GM23338 (cell line): ENCODE results near the gene UST. TPM values are rescaled to one million over a fixed set of nuclear protein-coding genes. Genes with fewer than 3 reads are reported as not detected.

Experiments used
- ATAC-seq: fragments of 200-7000 bp; cut with Tn5 transposase; 3 replicates; pipeline ENCODE4 v1.9.1; 2020
- DNase-seq: peaks from one replicate; pipeline ENCODE4 v3.0.0-alpha.2; 2015; ENCODE audit warnings: low spot score
- H2AFZ ChIP-seq: fragments of 200-600 bp; sonication (generic); 2 replicates; pipeline ENCODE4 v1.8.0; 2016; ENCODE audit warnings: antibody characterized with exemption, mild to moderate bottlenecking, moderate library complexity
- H3F3A ChIP-seq: fragments of 200-600 bp; sonication (generic); replicated peaks from 2 replicates; pipeline ENCODE4 v1.8.0; 2017; ENCODE audit warnings: antibody characterized with exemption, mixed run types, low read depth
- H3K27ac ChIP-seq: fragments of 200-600 bp; sonication (generic); 2 replicates; pipeline ENCODE4 v1.6.1; 2016; ENCODE audit warnings: low read depth
- H3K27me3 ChIP-seq: fragments of 200-600 bp; sonication (generic); 2 replicates; pipeline ENCODE4 v1.8.0; 2016; ENCODE audit warnings: mild to moderate bottlenecking, mixed run types, moderate library complexity; ENCODE audit not compliant: insufficient read depth
- H3K36me3 ChIP-seq: fragments of 200-600 bp; sonication (generic); 2 replicates; pipeline ENCODE4 v1.8.0; 2016; ENCODE audit warnings: mild to moderate bottlenecking; ENCODE audit not compliant: insufficient read depth
- H3K4me1 ChIP-seq: fragments of 200-600 bp; sonication (generic); 2 replicates; pipeline ENCODE4 v1.8.0; 2016; ENCODE audit warnings: mild to moderate bottlenecking, moderate library complexity; ENCODE audit not compliant: insufficient read depth
- H3K4me2 ChIP-seq: fragments of 200-600 bp; sonication (generic); 2 replicates; pipeline ENCODE4 v1.7.1; 2017; ENCODE audit warnings: mixed run types
- H3K4me3 ChIP-seq: fragments of 200-600 bp; sonication (generic); 2 replicates; pipeline ENCODE4 v1.6.1; 2016; ENCODE audit warnings: mixed run types
- H3K79me2 ChIP-seq: fragments of 200-600 bp; sonication (generic); replicated peaks from 2 replicates; pipeline ENCODE4 v1.8.0; 2017; ENCODE audit warnings: mild to moderate bottlenecking; ENCODE audit not compliant: insufficient read depth
- H3K9me2 ChIP-seq: fragments of 200-600 bp; sonication (generic); 2 replicates; pipeline ENCODE4 v1.8.0; 2017; ENCODE audit not compliant: insufficient read depth
- H4K20me1 ChIP-seq: fragments of 200-600 bp; sonication (generic); replicated peaks from 2 replicates; pipeline ENCODE4 v1.8.0; 2017; ENCODE audit warnings: mild to moderate bottlenecking; ENCODE audit not compliant: insufficient read depth
- H3K27ac Mint-ChIP-seq: 2 replicates; pipeline ENCODE4 v1.8.0; 2020; ENCODE audit warnings: inconsistent platforms, mild to moderate bottlenecking, moderate library complexity, mixed read lengths
- H3K27me3 Mint-ChIP-seq: 3 replicates; pipeline ENCODE4 v1.8.0; 2022; ENCODE audit warnings: low read depth, mild to moderate bottlenecking, moderate library complexity, mixed read lengths, inconsistent platforms; ENCODE audit not compliant: insufficient read depth, poor library complexity
- H3K36me3 Mint-ChIP-seq: 3 replicates; pipeline ENCODE4 v1.8.0; 2021; ENCODE audit warnings: low read depth, mild to moderate bottlenecking, inconsistent platforms, moderate library complexity, mixed read lengths
- H3K4me1 Mint-ChIP-seq: 3 replicates; pipeline ENCODE4 v1.8.0; 2020; ENCODE audit warnings: mild to moderate bottlenecking, inconsistent platforms, mixed read lengths
- H3K4me3 Mint-ChIP-seq: 3 replicates; pipeline ENCODE4 v1.8.0; 2021; ENCODE audit warnings: moderate library complexity, mild to moderate bottlenecking, inconsistent platforms, mixed read lengths
- H3K9me3 Mint-ChIP-seq: 3 replicates; pipeline ENCODE4 v1.8.0; 2020; ENCODE audit warnings: moderate library complexity, mild to moderate bottlenecking, inconsistent platforms, mixed read lengths
- CREB1 ChIP-seq: fragments of 250-450 bp; sonication (Bioruptor Pico); IDR thresholded peaks from 2 replicates; pipeline ENCODE4 v1.5.0; 2020; ENCODE audit warnings: low read depth, mild to moderate bottlenecking, moderate library complexity
- CTCF ChIP-seq, 2 experiments: fragments of 200-600 bp in 1 of 2; sonication (generic) in 1 of 2; conservative IDR thresholded peaks; 2 replicates each; pipeline versions ENCODE4 v1.5.1 to v1.6.1; 2016 to 2017; ENCODE audit warnings: antibody characterized with exemption in 2 of 2, low read depth in 2 of 2, mild to moderate bottlenecking in 2 of 2, moderate library complexity in 1 of 2
- ETS1 ChIP-seq: IDR thresholded peaks from 2 replicates; pipeline ENCODE4 v1.6.1; 2016; ENCODE audit warnings: antibody characterized with exemption
- EZH2 ChIP-seq: fragments of 200-600 bp; sonication (generic); IDR thresholded peaks from one replicate; pipeline ENCODE4 v1.8.0; 2017; ENCODE audit warnings: antibody characterized with exemption, mild to moderate bottlenecking, low read depth; ENCODE audit not compliant: unreplicated experiment
- EZH2phosphoT487 ChIP-seq: fragments of 200-600 bp; sonication (generic); IDR thresholded peaks from one replicate; pipeline ENCODE4 v1.8.1; 2018; ENCODE audit warnings: antibody characterized with exemption; ENCODE audit not compliant: unreplicated experiment
- JUNB ChIP-seq: IDR thresholded peaks from one replicate; pipeline ENCODE4 v1.6.1; 2016; ENCODE audit warnings: antibody characterized with exemption; ENCODE audit not compliant: unreplicated experiment
- NANOG ChIP-seq: IDR thresholded peaks from 2 replicates; pipeline ENCODE4 v1.6.1; 2016; ENCODE audit warnings: antibody characterized with exemption, borderline replicate concordance
- POLR2AphosphoS5 ChIP-seq: IDR thresholded peaks from 2 replicates; pipeline ENCODE4 v1.6.1; 2016; ENCODE audit warnings: antibody characterized with exemption, low read depth
- REST ChIP-seq: IDR thresholded peaks from one replicate; pipeline ENCODE4 v1.6.1; 2018; ENCODE audit warnings: antibody characterized with exemption; ENCODE audit not compliant: unreplicated experiment
- STAT1 ChIP-seq: IDR thresholded peaks from one replicate; pipeline ENCODE4 v1.6.1; 2016; ENCODE audit warnings: antibody characterized with exemption; ENCODE audit not compliant: unreplicated experiment
- ZNF114 ChIP-seq: fragments of 250-450 bp; sonication (Bioruptor Pico); IDR thresholded peaks from 2 replicates; pipeline ENCODE4 v1.5.0; 2020; ENCODE audit warnings: mild to moderate bottlenecking, moderate library complexity
- ZNF331 ChIP-seq: fragments of 250-450 bp; sonication (Bioruptor Pico); IDR thresholded peaks from 2 replicates; pipeline ENCODE4 v1.5.0; 2020; ENCODE audit warnings: low read depth, mild to moderate bottlenecking, moderate library complexity
- ZNF462 ChIP-seq: fragments of 250-450 bp; sonication (Bioruptor Pico); IDR thresholded peaks from 2 replicates; pipeline ENCODE4 v1.5.0; 2020; ENCODE audit warnings: mild to moderate bottlenecking, moderate library complexity
- polyA plus RNA-seq: library from polyadenylated mRNA; unstranded; fragments of >200 nt; fragmentation: Nextera tagmentation; extraction: Ambion mirVana; gene quantifications from 2 replicates; pipeline ENCODE4 v1.2.1, GENCODE V29; 2016
- total RNA-seq: library from RNA; depleted of rRNA; stranded (reverse); fragments of >200 nt; shearing (Covaris generic); gene quantifications from 2 replicates; pipeline ENCODE4 v1.2.3, GENCODE V29; 2014

The UST gene
- total and polyA plus RNA-seq, 2 experiments from 2014 or later, result 12.6 to 33.0 TPM

- DNase-seq, result no peak
- Histone ChIP-seq H3K36me3 (peaks cover 6% of the 10 kb centered on the region; the same call in 1 of the 2 replicates), H3K9me2 (peaks cover under 1% of the 10 kb centered on the region; the same call in 1 of the 2 replicates), H3K79me2 (no peaks in the 10 kb centered on the region), H3K4me3 (no peak overlapping the region), H4K20me1 (no peaks in the 10 kb centered on the region), H3K27ac (no peak overlapping the region), H3K27me3 (no peaks in the 10 kb centered on the region), H3K4me1 (no peaks in the 10 kb centered on the region), H2AFZ (no peak overlapping the region), H3K4me2 (no peak overlapping the region), H3F3A (no peaks in the 10 kb centered on the region)
- H3K27ac Mint-ChIP-seq, result no peak overlapping the region
- H3K9me3 Mint-ChIP-seq, result peaks cover 22% of the 10 kb centered on the region
- H3K36me3 Mint-ChIP-seq, result peaks cover 60% of the 10 kb centered on the region
- no peak for TF ChIP-seq STAT1
- TF ChIP-seq POLR2AphosphoS5, result no peak
- TF ChIP-seq ZNF462, result no peak
- TF ChIP-seq CREB1 (CRISPR knock-in tag), result no peak
- no peak for TF ChIP-seq REST
- no peak for TF ChIP-seq CTCF (conservative IDR thresholded peaks at IDR 0.05; ENCODE audit: low read depth in 2 of 2)
- no peak for TF ChIP-seq EZH2phosphoT487
- TF ChIP-seq ZNF114 (CRISPR knock-in tag), result no peak
- no peak for TF ChIP-seq EZH2
- TF ChIP-seq ZNF331 (CRISPR knock-in tag), result no peak
- TF ChIP-seq NANOG, result no peak
- TF ChIP-seq JUNB, result no peak
- TF ChIP-seq ETS1, result no peak
- peaks cover 11% of the 10 kb centered on the region for H3K4me1 Mint-ChIP-seq
- no peaks in the 10 kb centered on the region for H3K27me3 Mint-ChIP-seq
- no peak for ATAC-seq
- no peak overlapping the region for H3K4me3 Mint-ChIP-seq
Observed at GRCh38 chr6:148999501-148999900, 252.7 kb downstream of the UST start.
